Body of pancreas (tissue), 4 donors: ENCODE measurements around the gene OSBP2.

ENCODE experiments used
- CTCF ChIP-seq, 7 experiments: fragments of 450-650 bp in 4 of 7; fragments of 200-600 bp in 3 of 7; sonication (generic) in 3 of 7; IDR thresholded peaks; one replicate each; pipeline ENCODE4 v1.5.1; 2016 to 2019; ENCODE audit warnings: antibody characterized with exemption in 7 of 7
- POLR2A ChIP-seq, 3 donors: fragments of 450-650 bp; IDR thresholded peaks; one replicate each; pipeline ENCODE4 v1.6.1; 2016; ENCODE audit warnings: antibody characterized with exemption in 3 of 3, mild to moderate bottlenecking in 2 of 3

GRCh38 chr22:30945653-30946052, 251.0 kb downstream of the OSBP2 start:
- TF ChIP-seq POLR2A (IDR thresholded peaks at IDR 0.05) = no peak
- TF ChIP-seq CTCF (IDR thresholded peaks at IDR 0.05) = no peak
